CD4-positive, alpha-beta T cell treated with Interleukin-21 for 1 hour (primary cell): Measurements from ENCODE around the gene PKP3.
A peak's percentile ranks its signal among the peaks of the same experiment; 100 is the strongest.
"Not testable (repeated sequence)": the region's sequence is repeated elsewhere in the genome, so short reads cannot be mapped to it uniquely, and the experiment has no call there.

Experiments used
- DNase-seq: peaks from one replicate; pipeline ENCODE4 v3.0.0-alpha.2; 2020

The PKP3 gene, protein sequence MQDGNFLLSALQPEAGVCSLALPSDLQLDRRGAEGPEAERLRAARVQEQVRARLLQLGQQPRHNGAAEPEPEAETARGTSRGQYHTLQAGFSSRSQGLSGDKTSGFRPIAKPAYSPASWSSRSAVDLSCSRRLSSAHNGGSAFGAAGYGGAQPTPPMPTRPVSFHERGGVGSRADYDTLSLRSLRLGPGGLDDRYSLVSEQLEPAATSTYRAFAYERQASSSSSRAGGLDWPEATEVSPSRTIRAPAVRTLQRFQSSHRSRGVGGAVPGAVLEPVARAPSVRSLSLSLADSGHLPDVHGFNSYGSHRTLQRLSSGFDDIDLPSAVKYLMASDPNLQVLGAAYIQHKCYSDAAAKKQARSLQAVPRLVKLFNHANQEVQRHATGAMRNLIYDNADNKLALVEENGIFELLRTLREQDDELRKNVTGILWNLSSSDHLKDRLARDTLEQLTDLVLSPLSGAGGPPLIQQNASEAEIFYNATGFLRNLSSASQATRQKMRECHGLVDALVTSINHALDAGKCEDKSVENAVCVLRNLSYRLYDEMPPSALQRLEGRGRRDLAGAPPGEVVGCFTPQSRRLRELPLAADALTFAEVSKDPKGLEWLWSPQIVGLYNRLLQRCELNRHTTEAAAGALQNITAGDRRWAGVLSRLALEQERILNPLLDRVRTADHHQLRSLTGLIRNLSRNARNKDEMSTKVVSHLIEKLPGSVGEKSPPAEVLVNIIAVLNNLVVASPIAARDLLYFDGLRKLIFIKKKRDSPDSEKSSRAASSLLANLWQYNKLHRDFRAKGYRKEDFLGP

DNA sequence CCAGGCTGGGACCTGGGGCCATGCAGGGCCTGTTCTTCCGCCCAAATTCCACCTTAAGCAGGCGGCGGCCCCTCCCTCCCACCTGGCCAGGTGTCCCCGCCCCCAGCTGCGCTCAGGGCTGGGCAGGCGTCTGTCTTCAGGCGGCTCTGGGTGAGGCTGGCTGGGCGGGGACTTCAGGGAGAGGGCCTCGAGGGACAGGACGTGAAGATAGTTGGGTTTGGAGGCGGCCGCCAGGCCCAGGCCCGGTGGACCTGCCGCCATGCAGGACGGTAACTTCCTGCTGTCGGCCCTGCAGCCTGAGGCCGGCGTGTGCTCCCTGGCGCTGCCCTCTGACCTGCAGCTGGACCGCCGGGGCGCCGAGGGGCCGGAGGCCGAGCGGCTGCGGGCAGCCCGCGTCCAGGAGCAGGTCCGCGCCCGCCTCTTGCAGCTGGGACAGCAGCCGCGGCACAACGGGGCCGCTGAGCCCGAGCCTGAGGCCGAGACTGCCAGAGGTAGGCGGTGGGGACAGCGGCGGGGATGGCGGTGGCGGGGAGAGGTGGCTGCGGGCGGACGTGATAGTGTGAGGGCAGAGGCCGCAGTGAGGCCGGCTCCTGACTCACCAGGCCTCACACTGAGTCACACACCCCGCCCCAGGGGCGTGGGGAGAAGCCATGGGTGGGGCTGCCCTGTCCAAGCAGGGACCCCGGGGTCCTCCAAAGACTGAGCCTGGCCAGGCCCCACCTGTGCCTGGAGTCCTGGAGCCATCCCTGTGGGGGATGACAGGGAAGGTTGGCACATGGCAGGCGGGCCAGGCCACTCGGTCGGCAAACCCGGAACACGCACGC, at the start of gene PKP3:
PKP3 (plus strand) TSS at position 176 of the 824 bp plus-strand sequence; CDS start at position 260, 84 bp downstream.
- DNase-seq: no peak

DNA sequence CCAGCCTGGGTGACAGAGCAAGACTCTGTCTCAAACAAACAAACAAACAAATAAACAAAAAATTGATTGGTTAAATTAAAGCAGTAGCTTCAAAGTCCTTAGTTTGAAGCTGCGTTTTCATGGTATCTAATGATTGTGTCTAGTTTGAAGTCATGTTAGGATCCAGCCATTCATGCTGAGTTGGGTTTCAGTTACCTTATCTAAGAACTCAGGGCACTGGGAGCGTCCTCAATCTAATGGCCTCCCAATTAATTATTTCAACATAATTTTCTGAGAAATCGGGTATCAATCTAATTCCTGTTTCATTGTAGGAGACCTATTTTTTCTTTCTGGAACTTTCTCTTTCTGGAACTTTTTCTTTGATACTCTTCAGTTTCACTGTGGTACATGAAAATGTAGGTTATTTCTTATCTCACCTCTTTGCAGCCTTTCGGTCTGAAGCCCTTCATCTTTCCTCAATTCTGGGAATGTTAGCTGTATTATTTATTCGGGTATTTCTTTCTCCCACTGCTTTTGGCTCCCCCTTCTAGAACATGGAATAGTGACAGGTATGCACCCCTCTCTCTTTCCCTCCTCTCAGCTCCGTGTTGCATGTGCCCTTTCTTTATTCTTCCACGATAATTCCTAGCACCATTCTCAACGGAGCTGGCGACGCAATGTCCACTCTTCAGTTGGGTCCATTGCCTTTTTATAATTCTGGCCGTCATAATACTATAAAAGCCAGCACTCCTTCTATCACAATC, 49.0 kb upstream of the PKP3 start:
- DNase-seq: no peak

GRCh38 chr11:346529-346928, 47.5 kb upstream of the PKP3 start:
- DNase-seq: no peak

DNA sequence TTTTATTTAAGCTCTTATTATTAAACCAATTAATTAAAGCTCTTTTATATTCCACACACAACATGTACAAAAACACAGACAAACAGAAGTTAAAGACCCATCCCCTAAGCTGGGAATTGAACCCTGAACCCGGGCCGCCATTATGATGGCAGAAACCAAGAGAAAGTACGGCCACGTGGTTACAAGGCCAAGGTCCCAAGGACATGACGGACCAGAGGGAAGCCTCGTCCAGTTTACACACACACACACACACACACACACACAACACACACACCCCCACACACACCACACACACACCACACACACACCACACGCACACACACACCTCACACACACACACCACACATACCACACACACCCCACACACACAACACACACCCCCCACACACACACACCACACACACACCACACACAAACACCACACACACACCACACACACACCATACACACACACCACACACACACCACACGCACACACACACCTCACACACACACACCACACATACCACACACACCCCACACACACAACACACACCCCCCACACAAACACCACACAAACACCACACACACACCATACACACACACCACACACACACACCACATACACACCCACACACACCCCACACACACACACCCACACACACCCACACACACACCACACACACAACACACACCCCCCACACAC, 44.6 kb upstream of the PKP3 start:
- DNase-seq: not testable (repeated sequence)

DNA sequence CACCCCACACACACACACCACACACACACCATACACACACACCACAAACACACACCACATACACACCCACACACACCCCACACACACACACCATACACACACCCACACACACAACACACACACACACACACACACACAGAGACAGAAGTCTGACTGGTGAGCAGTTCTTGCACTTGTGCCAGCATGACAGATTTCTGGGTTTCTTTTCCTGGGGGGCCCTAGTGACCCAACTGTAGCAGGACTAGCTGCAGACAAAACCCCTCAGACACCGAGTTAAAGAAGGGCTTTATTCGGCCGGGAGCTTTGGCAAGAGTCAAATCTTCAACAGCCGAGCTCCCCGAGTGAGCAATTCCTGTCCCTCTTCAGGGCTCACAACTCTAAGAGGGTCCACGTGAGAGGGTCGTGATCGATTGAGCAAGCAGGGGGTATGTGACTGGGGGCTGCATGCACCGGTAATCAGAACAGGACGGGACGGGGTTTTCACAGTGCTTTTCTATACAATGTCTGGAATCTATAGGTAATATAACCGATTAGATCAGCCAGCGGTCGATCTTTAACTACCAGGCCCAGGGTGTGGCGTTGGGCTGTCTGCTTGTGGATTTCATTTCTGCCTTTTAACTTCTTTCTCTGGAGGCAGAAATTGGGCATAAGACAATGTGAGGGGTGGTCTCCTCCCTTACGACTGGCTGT, 43.8 kb upstream of the PKP3 start:
- not testable (repeated sequence) for DNase-seq

DNA sequence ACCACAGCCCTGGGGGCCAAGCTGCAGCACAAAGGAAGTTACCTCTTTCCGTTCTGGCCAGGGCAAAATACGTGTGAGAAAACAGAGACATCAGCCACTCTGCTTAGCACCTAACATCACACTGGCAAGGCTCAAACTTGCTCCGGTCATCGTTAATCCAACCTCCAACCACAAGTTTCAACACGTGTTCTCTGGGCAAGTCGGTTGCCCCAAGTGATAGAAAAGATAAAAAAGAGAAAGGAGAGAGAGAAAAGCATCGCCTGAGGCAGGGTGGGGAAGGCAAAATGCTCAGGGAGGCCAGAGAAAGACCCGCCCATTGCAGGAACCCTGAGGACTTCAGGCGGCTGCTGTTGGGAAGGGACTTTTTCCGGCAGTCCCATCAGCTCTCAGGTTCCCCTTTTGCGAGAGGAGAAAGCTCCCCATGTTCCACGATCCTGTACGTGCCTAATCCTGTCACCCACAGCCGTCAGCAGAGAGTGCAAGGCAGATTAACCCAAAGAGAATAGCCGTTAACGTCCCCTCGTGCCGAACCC, 43.2 kb upstream of the PKP3 start:
- DNase-seq: peak; percentile 28

GRCh38 chr11:351411-351810, 42.6 kb upstream of the PKP3 start:
- DNase-seq: no peak

- DNase-seq: no peak
Observed at GRCh38 chr11:352456-353031, 41.5 kb upstream of the PKP3 start.

DNA sequence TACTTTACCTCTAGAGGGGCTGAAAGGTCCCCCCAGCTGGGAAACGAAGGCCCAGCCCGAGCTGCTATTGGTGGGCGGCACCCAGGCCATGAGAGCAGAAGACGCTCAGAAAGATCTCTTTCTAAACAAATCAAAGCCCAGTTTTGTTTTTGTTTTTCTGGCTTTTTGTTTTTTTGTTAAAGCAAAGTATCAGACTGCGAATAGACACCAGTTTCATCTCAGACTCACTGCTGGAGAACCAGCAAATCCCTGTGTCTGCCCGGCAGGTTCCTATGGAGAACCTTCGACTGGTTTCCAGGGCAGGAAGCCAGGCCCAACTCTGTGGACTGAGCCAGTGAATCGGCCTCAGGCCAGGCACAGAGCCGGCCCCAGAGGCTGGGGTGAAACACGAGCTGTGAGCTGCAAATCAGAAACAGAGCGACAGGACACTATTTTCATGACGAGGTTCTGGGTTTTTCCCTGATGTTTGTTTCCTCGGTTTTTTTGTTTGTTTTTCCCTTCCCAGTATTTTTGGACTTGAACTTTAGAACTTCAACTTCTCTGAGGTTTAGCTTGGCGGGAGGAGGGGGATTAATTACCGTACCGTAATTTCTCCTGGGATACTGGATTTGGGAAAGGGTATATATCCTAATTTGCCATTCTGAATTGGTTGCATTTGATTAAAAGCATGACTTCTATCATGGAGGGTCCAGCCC, 40.7 kb upstream of the PKP3 start:
- no peak for DNase-seq

- peak; percentile 93 for DNase-seq
Observed at GRCh38 chr11:355581-356458, 38.2 kb upstream of the PKP3 start.

- DNase-seq: no peak
Observed at GRCh38 chr11:356610-357009, 37.4 kb upstream of the PKP3 start.

- DNase-seq: no peak
Observed at GRCh38 chr11:357582-357981, 36.4 kb upstream of the PKP3 start.

GRCh38 chr11:358129-358800, 35.7 kb upstream of the PKP3 start:
- DNase-seq: no peak

GRCh38 chr11:359181-359714, 34.8 kb upstream of the PKP3 start:
- DNase-seq: peak; percentile 51

DNA sequence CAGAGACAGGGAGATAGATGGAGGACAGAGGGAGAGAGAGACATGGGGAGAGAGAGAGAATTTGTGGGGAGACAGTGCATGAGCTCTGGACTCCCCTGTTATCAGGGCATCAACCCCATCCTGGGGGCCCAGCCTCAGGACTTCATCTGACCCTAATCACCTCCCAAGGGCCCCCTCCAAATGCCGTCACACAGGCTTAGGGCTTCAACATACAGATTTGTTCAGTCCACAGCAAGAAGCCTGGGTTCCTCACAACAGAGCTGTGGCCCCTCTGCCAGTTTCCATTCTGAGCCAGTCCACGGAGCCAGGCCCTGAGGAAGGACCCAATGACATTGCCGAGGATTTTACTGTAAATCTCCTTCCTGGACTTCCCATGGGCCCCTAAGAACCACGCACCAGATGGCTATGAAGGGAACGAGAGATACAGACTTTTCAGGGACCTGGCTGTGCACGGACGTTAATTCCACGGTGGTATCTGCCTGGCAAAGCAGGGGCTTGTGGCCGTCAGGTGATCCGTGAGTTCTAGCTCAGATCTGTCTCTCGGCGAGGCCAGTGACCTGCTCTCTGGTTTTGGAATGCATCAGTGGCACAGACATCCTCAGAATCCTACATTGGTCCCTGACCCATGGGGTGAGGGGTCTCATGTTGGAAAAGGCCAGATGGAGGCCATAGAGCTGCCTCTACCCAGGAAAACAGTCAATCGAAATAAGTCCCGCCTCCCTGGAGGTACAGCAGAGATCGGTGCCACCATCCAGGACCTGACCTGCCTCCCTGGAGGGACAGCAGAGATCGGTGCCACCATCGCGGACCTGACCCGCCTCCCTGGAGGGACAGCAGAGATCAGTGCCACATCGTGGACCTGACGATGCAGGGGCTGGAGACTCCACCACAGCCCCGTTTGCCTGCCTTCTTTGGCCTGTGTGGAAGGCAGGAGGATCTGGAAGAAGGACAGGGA, 33.4 kb upstream of the PKP3 start:
- DNase-seq: no peak

DNA sequence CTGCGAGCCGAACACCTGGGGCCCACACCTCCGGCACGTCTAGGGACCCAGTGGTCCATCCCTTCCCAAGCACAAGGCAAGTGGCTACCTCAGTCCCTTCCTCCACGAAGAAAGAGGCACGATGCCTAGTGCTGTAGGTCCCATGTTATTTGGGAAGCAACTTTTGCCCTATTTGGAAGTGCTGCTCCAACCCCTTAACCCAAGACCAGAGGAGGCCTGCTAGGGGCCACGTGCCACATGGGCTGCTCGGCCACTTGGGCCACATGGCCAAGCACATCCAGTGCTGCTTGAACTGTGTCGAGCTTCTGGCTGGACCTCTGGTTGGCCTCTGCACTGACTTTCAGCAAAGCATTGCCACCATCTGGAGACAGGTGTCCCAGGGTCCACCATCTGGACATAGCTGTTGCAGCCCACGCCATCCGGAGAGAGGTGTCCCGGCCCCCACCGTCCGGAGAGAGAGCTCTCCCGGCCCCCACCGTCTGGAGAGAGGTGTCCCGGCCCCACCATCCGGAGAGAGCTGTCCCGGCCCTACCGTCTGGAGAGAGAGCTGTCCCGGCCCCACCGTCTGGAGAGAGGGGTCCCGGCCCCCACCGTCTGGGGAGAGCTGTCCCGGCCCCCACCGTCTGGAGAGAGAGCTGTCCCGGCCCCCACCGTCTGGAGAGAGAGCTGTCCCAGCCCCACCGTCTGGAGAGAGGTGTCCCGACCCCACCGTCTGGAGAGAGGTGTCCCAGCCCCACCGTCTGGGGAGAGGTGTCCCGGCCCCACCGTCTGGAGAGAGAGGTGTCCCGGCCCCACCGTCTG, 31.2 kb upstream of the PKP3 start:
- DNase-seq: no peak
